ENCODE measurements around the gene RPP21.
A peak's percentile ranks its signal among the peaks of the same experiment; 100 is the strongest.

GRCh38 chr6:30326526-30327231, 18.3 kb upstream of the RPP21 start, which contains the start of gene TRIM39:
- TF ChIP-seq REST (IDR thresholded peaks at IDR 0.05; ENCODE audit: insufficient read depth in 1 of 2, low read depth in 2 of 2, low read length in 1 of 2) (peak in 1 of 2 experiments; percentile 54; a peak in 1 of 4 replicates), POLR2AphosphoS5 (IDR thresholded peaks at IDR 0.05; ENCODE audit: low read depth, low read length) (peak; percentile 85), CTCF (IDR thresholded peaks at IDR 0.05) (no peak), TCF7L2 (IDR thresholded peaks at IDR 0.05; ENCODE audit: low read depth, low read length) (peak; percentile 11; the same call in 1 of the 2 replicates)
